LHCN-M2 (cell line): Measurements from ENCODE around the gene GCLM. TPM values are rescaled to one million over a fixed set of nuclear protein-coding genes. Genes with fewer than 3 reads are reported as not detected.
"Not testable (repeated sequence)": the region's sequence is repeated elsewhere in the genome, so short reads cannot be mapped to it uniquely, and the experiment has no call there.

ENCODE experiments used
- DNase-seq: peaks from one replicate; pipeline ENCODE4 v3.0.0-alpha.2; 2012; ENCODE audit warnings: low read depth
- polyA plus RNA-seq: library from polyadenylated mRNA; unstranded; fragments of >200 nt; gene quantifications from one replicate; pipeline ENCODE4 v1.2.1, GENCODE V29; 2012; ENCODE audit warnings: missing spikeins
- total RNA-seq: library from RNA; depleted of rRNA; stranded (reverse); fragments of >200 nt; gene quantifications from 2 replicates; pipeline ENCODE4 v1.2.3, GENCODE V29; 2014; rRNA removed

The GCLM gene
- total RNA-seq: 13.0 and 15.6 TPM in 2 replicates
- polyA plus RNA-seq: 10.8 TPM

GRCh38 chr1:93909146-93910050, at the start of gene GCLM:
TSS of gene GCLM (minus strand) at chr1:93909430. CDS start at chr1:93909163, 267 bp downstream.
- DNase-seq: peak; percentile 89

- DNase-seq: no peak
These were observed 49.5 kb upstream of the GCLM start for GRCh38 chr1:93958726-93959100.

GRCh38 chr1:93958032-93958725, 48.9 kb upstream of the GCLM start:
- no peak for DNase-seq

- no peak for DNase-seq
These were observed 46.5 kb upstream of the GCLM start for GRCh38 chr1:93955765-93956164.

GRCh38 chr1:93947002-93947686, 37.9 kb upstream of the GCLM start:
- DNase-seq: not testable (repeated sequence)

- DNase-seq: peak; percentile 29
These were observed 29.4 kb upstream of the GCLM start for GRCh38 chr1:93938461-93939145.

GRCh38 chr1:93937997-93938396, 28.8 kb upstream of the GCLM start:
- no peak for DNase-seq

GRCh38 chr1:93925206-93925605, 16.0 kb upstream of the GCLM start:
- no peak for DNase-seq

GRCh38 chr1:93919780-93920179, 10.6 kb upstream of the GCLM start:
- no peak for DNase-seq

- DNase-seq: no peak
These were observed 8.1 kb upstream of the GCLM start for GRCh38 chr1:93917302-93917701.

GRCh38 chr1:93910880-93911279, 1.6 kb upstream of the GCLM start:
- not testable (repeated sequence) for DNase-seq

- no peak for DNase-seq
These were observed 1.1 kb upstream of the GCLM start for GRCh38 chr1:93910305-93910704.

GRCh38 chr1:93908394-93909145, 660 bp downstream of the GCLM start:
- peak; percentile 26 for DNase-seq

- peak; percentile 59 for DNase-seq
These were observed 1.5 kb downstream of the GCLM start for GRCh38 chr1:93907718-93908117.

GRCh38 chr1:93906480-93906879, 2.8 kb downstream of the GCLM start:
- no peak for DNase-seq

GRCh38 chr1:93905734-93906133, 3.5 kb downstream of the GCLM start:
- DNase-seq: peak; percentile 26

- DNase-seq: no peak
These were observed 4.2 kb downstream of the GCLM start for GRCh38 chr1:93905051-93905450.

- DNase-seq: no peak
These were observed 5.0 kb downstream of the GCLM start for GRCh38 chr1:93904228-93904627.

- DNase-seq: no peak
These were observed 8.3 kb downstream of the GCLM start for GRCh38 chr1:93900723-93901504.
